GM18502 (cell line): Measurements from ENCODE around the gene OBSCN.
A peak's percentile ranks its signal among the peaks of the same experiment; 100 is the strongest.

Source experiments
- ATAC-seq: cut with Tn5 transposase; IDR thresholded peaks from one replicate; pipeline ENCODE4 v1.9.1; 2021; ENCODE audit warnings: mild to moderate bottlenecking; ENCODE audit not compliant: unreplicated experiment, poor library complexity

OBSCN gene

GRCh38 chr1:228275430-228276173 is 67.8 kb downstream of the OBSCN start:
- ATAC-seq: peak; percentile 75

GRCh38 chr1:228276174-228276831 is 68.5 kb downstream of the OBSCN start:
- ATAC-seq: no peak

- no peak for ATAC-seq
Observed at GRCh38 chr1:228276901-228277490, 69.2 kb downstream of the OBSCN start.

GRCh38 chr1:228277491-228278431 is 69.9 kb downstream of the OBSCN start:
- no peak for ATAC-seq

- no peak for ATAC-seq
Observed at GRCh38 chr1:228278432-228278941, 70.6 kb downstream of the OBSCN start.

- no peak for ATAC-seq
Observed at GRCh38 chr1:228279011-228279721, 71.3 kb downstream of the OBSCN start.

GRCh38 chr1:228279722-228280105 is 71.9 kb downstream of the OBSCN start:
- no peak for ATAC-seq

- no peak for ATAC-seq
Observed at GRCh38 chr1:228280106-228280901, 72.5 kb downstream of the OBSCN start.

GRCh38 chr1:228280961-228281591 is 73.2 kb downstream of the OBSCN start:
- no peak for ATAC-seq

GRCh38 chr1:228281631-228282328 is 73.9 kb downstream of the OBSCN start:
- ATAC-seq: no peak

GRCh38 chr1:228282329-228283042 is 74.6 kb downstream of the OBSCN start:
- ATAC-seq: no peak

GRCh38 chr1:228283043-228283371 is 75.2 kb downstream of the OBSCN start:
- no peak for ATAC-seq

- no peak for ATAC-seq
Observed at GRCh38 chr1:228283476-228284147, 75.8 kb downstream of the OBSCN start.

- ATAC-seq: no peak
Observed at GRCh38 chr1:228284148-228284495, 76.3 kb downstream of the OBSCN start.

GRCh38 chr1:228284521-228284920 is 76.7 kb downstream of the OBSCN start:
- no peak for ATAC-seq

GRCh38 chr1:228285661-228286504 is 78.0 kb downstream of the OBSCN start:
- no peak for ATAC-seq
